ENCODE results near the gene CCDC71. TPM values are rescaled to one million over a fixed set of nuclear protein-coding genes. Genes with fewer than 3 reads are reported as not detected.

Gene CCDC71
- total RNA-seq, 1 donor from 2014 or later = 24.9 TPM

DNA sequence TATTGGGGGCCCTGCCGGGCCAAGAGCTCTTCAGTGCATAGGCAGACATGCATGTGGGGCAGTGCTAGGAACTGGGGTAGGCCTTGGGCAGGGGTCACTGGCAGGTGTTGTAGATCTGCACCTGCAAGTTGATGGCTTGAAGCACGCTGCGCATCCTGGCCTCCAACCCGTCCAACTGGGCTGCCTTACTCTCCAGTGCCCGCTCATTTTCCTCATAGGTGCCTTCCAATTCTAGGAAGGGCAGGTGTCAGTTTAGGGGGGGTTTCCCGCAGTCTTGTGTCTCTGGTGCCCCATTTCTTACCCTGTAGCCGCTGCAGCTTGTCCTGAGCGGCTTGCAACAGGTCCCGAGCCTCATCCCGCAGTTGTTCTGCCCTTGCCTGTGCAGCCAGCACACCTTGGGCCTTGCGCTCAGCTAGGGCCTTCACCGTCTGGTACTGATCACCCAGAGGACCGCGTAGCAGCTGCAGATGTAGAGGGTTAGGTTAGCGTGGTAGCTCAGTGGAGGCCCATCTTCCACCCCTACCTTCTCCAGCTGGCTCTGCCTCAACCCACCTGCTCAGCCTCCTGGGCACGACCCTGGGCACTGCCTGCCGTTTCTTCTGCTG is 44.9 kb downstream of the CCDC71 start:
- no peak for DNase-seq (ENCODE audit: low spot score)

DNA sequence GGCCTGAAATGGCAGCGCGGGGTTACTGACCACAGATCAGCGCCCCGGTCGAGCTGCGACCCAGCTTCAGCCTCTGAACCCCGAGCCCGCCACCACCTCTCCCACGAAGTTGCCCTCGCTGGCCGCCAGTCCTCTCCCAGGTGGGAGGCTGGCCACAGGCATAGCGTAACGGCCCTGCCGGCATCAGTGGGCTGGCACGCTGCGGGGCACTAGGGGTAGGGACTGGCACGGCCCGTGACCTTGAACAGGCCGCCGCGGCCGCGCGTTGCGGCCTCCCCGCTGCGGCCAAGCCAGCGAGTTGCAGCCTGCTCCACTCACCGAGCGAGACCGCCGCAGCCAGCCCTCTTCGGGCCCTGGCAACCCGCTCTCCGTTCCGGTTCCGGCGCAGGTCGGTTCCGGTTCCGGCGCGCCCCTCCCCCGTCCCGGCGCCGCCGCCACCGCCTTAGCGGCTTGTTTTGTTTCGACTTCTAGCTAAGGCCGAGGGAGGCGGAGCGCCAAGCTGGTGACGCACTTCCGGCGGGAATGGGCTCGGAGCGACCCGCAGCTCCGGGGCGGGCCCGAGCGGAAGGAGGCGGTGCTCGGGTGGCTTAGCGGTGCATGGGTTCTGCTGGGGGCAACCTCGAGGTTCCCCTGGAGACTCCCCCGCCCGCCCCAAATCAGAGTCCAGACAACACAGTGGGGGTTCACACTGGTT is 45.5 kb downstream of the CCDC71 start, which contains the start of gene USP19:
USP19 (minus strand) TSS at position 386 of the 694 bp plus-strand sequence. CDS start 1,678 bp downstream, outside the sequence.
- Mint-ChIP-seq H3K9me3 (no peaks in the 10 kb centered on the region), H3K36me3 (ENCODE audit: low read depth) (peaks cover 35% of the 10 kb centered on the region), H3K27me3 (ENCODE audit: low read depth) (no peaks in the 10 kb centered on the region), H3K4me3 (ENCODE audit: low read depth) (peak within 1 kb of the TSS; percentile 88), H3K4me1 (ENCODE audit: low read depth) (peaks cover 11% of the 10 kb centered on the region), H3K27ac (peak within 1 kb of the TSS; percentile 80)
- peak; percentile 93 for DNase-seq (ENCODE audit: low spot score)
- intact Hi-C loops (cut with micrococcal nuclease) = loop anchor here (1.0 to 5.0 kb wide), 3 partner anchors 16 to 47 kb away; partner anchors contain the start of genes CCDC71, QARS1 and QRICH1

More for the DNA sequence above, 44.9 kb downstream of the CCDC71 start:
- intact Hi-C loops (cut with micrococcal nuclease) = loop anchor here (5.0 kb wide), 1 partner anchor 46 kb away; the partner anchor contains the start of gene CCDC71
- peaks cover 11% of the 10 kb centered on the region for H3K4me1 Mint-ChIP-seq (ENCODE audit: low read depth)
- H3K27me3 Mint-ChIP-seq (ENCODE audit: low read depth) = no peaks in the 10 kb centered on the region
- H3K9me3 Mint-ChIP-seq = no peaks in the 10 kb centered on the region
- peaks cover 28% of the 10 kb centered on the region for H3K36me3 Mint-ChIP-seq (ENCODE audit: low read depth)
- H3K4me3 Mint-ChIP-seq (ENCODE audit: low read depth) = peak overlapping the region; percentile 88
- H3K27ac Mint-ChIP-seq = peak overlapping the region; percentile 80

GRCh38 chr3:49120096-49120437 is 46.1 kb downstream of the CCDC71 start:
- peak overlapping the region; percentile 88 for H3K4me3 Mint-ChIP-seq (ENCODE audit: low read depth)
- no peaks in the 10 kb centered on the region for H3K27me3 Mint-ChIP-seq (ENCODE audit: low read depth)
- peaks cover 40% of the 10 kb centered on the region for H3K36me3 Mint-ChIP-seq (ENCODE audit: low read depth)
- intact Hi-C loops (cut with micrococcal nuclease) = loop anchor here (1.0 to 5.0 kb wide), 3 partner anchors 16 to 47 kb away; partner anchors contain the start of genes CCDC71, QARS1 and QRICH1
- peaks cover 11% of the 10 kb centered on the region for H3K4me1 Mint-ChIP-seq (ENCODE audit: low read depth)
- no peaks in the 10 kb centered on the region for H3K9me3 Mint-ChIP-seq
- DNase-seq (ENCODE audit: low spot score) = no peak
- peak overlapping the region; percentile 80 for H3K27ac Mint-ChIP-seq

GRCh38 chr3:49119439-49119838 is 46.7 kb downstream of the CCDC71 start:
- Mint-ChIP-seq H3K27me3 (ENCODE audit: low read depth) (no peaks in the 10 kb centered on the region), H3K27ac (peak overlapping the region; percentile 80), H3K4me1 (ENCODE audit: low read depth) (peaks cover 11% of the 10 kb centered on the region), H3K36me3 (ENCODE audit: low read depth) (peaks cover 45% of the 10 kb centered on the region), H3K9me3 (no peaks in the 10 kb centered on the region), H3K4me3 (ENCODE audit: low read depth) (peak overlapping the region; percentile 88)
- intact Hi-C loops (cut with micrococcal nuclease) = no loop called here
- DNase-seq (ENCODE audit: low spot score) = no peak

DNA sequence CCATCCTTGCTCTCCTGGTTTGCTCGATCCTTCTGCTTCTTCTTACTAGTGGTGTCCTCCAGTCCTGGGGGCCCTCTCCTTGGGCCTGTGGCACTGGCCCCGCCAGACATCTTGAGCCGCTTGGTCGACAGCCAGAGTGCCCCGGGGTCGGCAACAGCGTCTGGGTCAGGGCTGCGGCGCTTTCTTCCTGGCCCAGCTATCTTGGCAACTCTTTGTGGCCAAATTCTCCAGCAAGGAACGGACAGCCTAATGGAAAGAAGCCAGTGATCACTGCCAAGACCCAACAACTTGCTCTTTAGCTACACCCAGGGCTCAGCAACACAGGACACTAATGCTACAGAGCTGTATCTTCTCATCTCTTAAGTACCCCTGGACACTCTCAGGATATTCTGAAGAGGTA is 47.1 kb downstream of the CCDC71 start:
- peak overlapping the region; percentile 88 for H3K4me3 Mint-ChIP-seq (ENCODE audit: low read depth)
- H3K4me1 Mint-ChIP-seq (ENCODE audit: low read depth) = peaks cover 11% of the 10 kb centered on the region
- peaks cover 48% of the 10 kb centered on the region for H3K36me3 Mint-ChIP-seq (ENCODE audit: low read depth)
- DNase-seq (ENCODE audit: low spot score) = no peak
- no peaks in the 10 kb centered on the region for H3K9me3 Mint-ChIP-seq
- intact Hi-C loops (cut with micrococcal nuclease) = no loop called here
- no peak overlapping the region for H3K27ac Mint-ChIP-seq
- no peaks in the 10 kb centered on the region for H3K27me3 Mint-ChIP-seq (ENCODE audit: low read depth)

Other genes starting within 250 kb of the CCDC71 start
- gene ARIH2, start 247.5 kb downstream of the CCDC71 start, total RNA-seq = 156 and 163 TPM in 2 replicates
- 37.8 and 39.1 TPM in 2 replicates for gene P4HTM, start 176.1 kb downstream of the CCDC71 start, total RNA-seq
- 161 and 167 TPM in 2 replicates for gene WDR6, start 158.9 kb downstream of the CCDC71 start, total RNA-seq
- gene DALRD3, start 147.8 kb downstream of the CCDC71 start, total RNA-seq = 30.4 and 30.5 TPM in 2 replicates
- 118 and 120 TPM in 2 replicates for gene NDUFAF3, start 144.2 kb downstream of the CCDC71 start, total RNA-seq
- 412 and 416 TPM in 2 replicates for gene IMPDH2, start 136.9 kb downstream of the CCDC71 start, total RNA-seq
- 145 and 164 TPM in 2 replicates for gene QRICH1, start 72.3 kb downstream of the CCDC71 start, total RNA-seq
- 209 and 226 TPM in 2 replicates for gene QARS1, start 61.6 kb downstream of the CCDC71 start, total RNA-seq
- gene USP19, start 45.5 kb downstream of the CCDC71 start, total RNA-seq = 47.9 and 54.8 TPM in 2 replicates
- 0.34 TPM in 1 of 2 replicates, not detected in the other for gene LAMB2, start 33.3 kb downstream of the CCDC71 start, total RNA-seq
- 2.5 and 2.6 TPM in 2 replicates for gene KLHDC8B, start 5.3 kb upstream of the CCDC71 start, total RNA-seq
- 7.7 and 7.8 TPM in 2 replicates for gene C3orf62, start 110.9 kb upstream of the CCDC71 start, total RNA-seq
- gene USP4, start 173.7 kb upstream of the CCDC71 start, total RNA-seq = 78.6 and 82.7 TPM in 2 replicates
- gene GPX1, start 192.0 kb upstream of the CCDC71 start, total RNA-seq = 168 and 173 TPM in 2 replicates
- gene RHOA, start 245.6 kb upstream of the CCDC71 start, total RNA-seq = 425 and 428 TPM in 2 replicates
- gene TCTA, start 246.1 kb upstream of the CCDC71 start, total RNA-seq = 18.9 and 19.4 TPM in 2 replicates

Data from activated T-helper 2 cell treated with anti-CD3 and anti-CD28 coated beads, Interferon-gamma antibody, Interleukin-2, Interleukin-4, amounts not matched to agents 10 μg/mL and 5 μg/mL and 100 μg/mL, durations not matched to agents 14 hours and 24 hours and 36 hours (primary cell).